ENCODE results near the gene FANK1.

Gene FANK1

GRCh38 chr10:126006264-126006663, 109.9 kb downstream of the FANK1 start:
- in situ Hi-C loops (cut with HindIII; ENCODE audit: low pct_ligation_motif_present, low pct_unique_long_range_greater_than_20kb, low sequenced_read_pairs): no loop called here
- no peak for DNase-seq

GRCh38 chr10:126006906-126007305, 110.5 kb downstream of the FANK1 start:
- in situ Hi-C loops (cut with HindIII; ENCODE audit: low pct_ligation_motif_present, low pct_unique_long_range_greater_than_20kb, low sequenced_read_pairs): no loop called here
- DNase-seq: no peak

GRCh38 chr10:126009650-126010049, 113.3 kb downstream of the FANK1 start:
- in situ Hi-C loops (cut with HindIII; ENCODE audit: low pct_ligation_motif_present, low pct_unique_long_range_greater_than_20kb, low sequenced_read_pairs): no loop called here

GRCh38 chr10:126011995-126012394, 115.6 kb downstream of the FANK1 start:
- in situ Hi-C loops (cut with HindIII; ENCODE audit: low pct_ligation_motif_present, low pct_unique_long_range_greater_than_20kb, low sequenced_read_pairs): no loop called here
- DNase-seq: no peak

More at GRCh38 chr10:126009650-126010049, 113.3 kb downstream of the FANK1 start:
- DNase-seq: no peak

GRCh38 chr10:126012485-126012884, 116.1 kb downstream of the FANK1 start:
- DNase-seq: peak; percentile 15
- in situ Hi-C loops (cut with HindIII; ENCODE audit: low pct_ligation_motif_present, low pct_unique_long_range_greater_than_20kb, low sequenced_read_pairs): no loop called here

GRCh38 chr10:126013489-126014281, 117.3 kb downstream of the FANK1 start:
- peak; percentile 12 for DNase-seq
- in situ Hi-C loops (cut with HindIII; ENCODE audit: low pct_ligation_motif_present, low pct_unique_long_range_greater_than_20kb, low sequenced_read_pairs): no loop called here

- in situ Hi-C loops (cut with HindIII; ENCODE audit: low pct_ligation_motif_present, low pct_unique_long_range_greater_than_20kb, low sequenced_read_pairs): no loop called here
- no peak for DNase-seq
These were observed 117.9 kb downstream of the FANK1 start for GRCh38 chr10:126014309-126014708.

GRCh38 chr10:126015413-126015812, 119.0 kb downstream of the FANK1 start:
- in situ Hi-C loops (cut with HindIII; ENCODE audit: low pct_ligation_motif_present, low pct_unique_long_range_greater_than_20kb, low sequenced_read_pairs): no loop called here
- DNase-seq: no peak

- DNase-seq: no peak
- in situ Hi-C loops (cut with HindIII; ENCODE audit: low pct_ligation_motif_present, low pct_unique_long_range_greater_than_20kb, low sequenced_read_pairs): no loop called here
These were observed 119.9 kb downstream of the FANK1 start for GRCh38 chr10:126016156-126016805.

- in situ Hi-C loops (cut with HindIII; ENCODE audit: low pct_ligation_motif_present, low pct_unique_long_range_greater_than_20kb, low sequenced_read_pairs): no loop called here
These were observed 120.5 kb downstream of the FANK1 start for GRCh38 chr10:126016882-126017281.

GRCh38 chr10:126017961-126018560, 121.7 kb downstream of the FANK1 start:
- in situ Hi-C loops (cut with HindIII; ENCODE audit: low pct_ligation_motif_present, low pct_unique_long_range_greater_than_20kb, low sequenced_read_pairs): no loop called here
- DNase-seq: no peak

More at GRCh38 chr10:126016882-126017281, 120.5 kb downstream of the FANK1 start:
- DNase-seq: no peak

- in situ Hi-C loops (cut with HindIII; ENCODE audit: low pct_ligation_motif_present, low pct_unique_long_range_greater_than_20kb, low sequenced_read_pairs): no loop called here
- no peak for DNase-seq
These were observed 125.6 kb downstream of the FANK1 start for GRCh38 chr10:126021833-126022500.

GRCh38 chr10:126022841-126023240, 126.5 kb downstream of the FANK1 start:
- no peak for DNase-seq
- in situ Hi-C loops (cut with HindIII; ENCODE audit: low pct_ligation_motif_present, low pct_unique_long_range_greater_than_20kb, low sequenced_read_pairs): no loop called here

- DNase-seq: no peak
- in situ Hi-C loops (cut with HindIII; ENCODE audit: low pct_ligation_motif_present, low pct_unique_long_range_greater_than_20kb, low sequenced_read_pairs): no loop called here
These were observed 131.3 kb downstream of the FANK1 start for GRCh38 chr10:126027692-126028091.

GRCh38 chr10:126029999-126030398, 133.6 kb downstream of the FANK1 start:
- in situ Hi-C loops (cut with HindIII; ENCODE audit: low pct_ligation_motif_present, low pct_unique_long_range_greater_than_20kb, low sequenced_read_pairs): no loop called here
- no peak for DNase-seq

GRCh38 chr10:126034586-126034985, 138.2 kb downstream of the FANK1 start:
- in situ Hi-C loops (cut with HindIII; ENCODE audit: low pct_ligation_motif_present, low pct_unique_long_range_greater_than_20kb, low sequenced_read_pairs): no loop called here
- DNase-seq: no peak

GRCh38 chr10:126036515-126036914, 140.2 kb downstream of the FANK1 start:
- in situ Hi-C loops (cut with HindIII; ENCODE audit: low pct_ligation_motif_present, low pct_unique_long_range_greater_than_20kb, low sequenced_read_pairs): no loop called here
- DNase-seq: no peak

GRCh38 chr10:126037946-126038345, 141.6 kb downstream of the FANK1 start:
- DNase-seq: no peak
- in situ Hi-C loops (cut with HindIII; ENCODE audit: low pct_ligation_motif_present, low pct_unique_long_range_greater_than_20kb, low sequenced_read_pairs): no loop called here

GRCh38 chr10:126041117-126041516, 144.8 kb downstream of the FANK1 start:
- in situ Hi-C loops (cut with HindIII; ENCODE audit: low pct_ligation_motif_present, low pct_unique_long_range_greater_than_20kb, low sequenced_read_pairs): no loop called here
- DNase-seq: no peak

Measured in ACHN (cell line).